ENCODE data around the gene TRAPPC8.

TRAPPC8 gene

DNA sequence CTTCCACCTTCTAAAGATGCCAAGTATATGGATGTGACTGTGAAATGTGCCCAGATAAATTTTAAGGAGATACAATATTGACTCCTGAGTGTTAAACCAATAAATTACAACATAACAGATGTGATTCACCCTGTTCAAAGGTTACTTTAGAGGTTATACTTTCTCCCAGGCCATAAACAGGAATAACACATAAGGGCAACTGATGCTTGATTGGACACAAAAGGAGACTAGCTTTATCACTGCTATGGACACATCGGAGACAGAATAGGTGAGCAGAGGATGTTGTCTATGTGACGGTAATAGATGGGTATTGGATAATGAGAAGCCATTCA is 150.4 kb downstream of the TRAPPC8 start:
- DNase-seq = no peak

DNA sequence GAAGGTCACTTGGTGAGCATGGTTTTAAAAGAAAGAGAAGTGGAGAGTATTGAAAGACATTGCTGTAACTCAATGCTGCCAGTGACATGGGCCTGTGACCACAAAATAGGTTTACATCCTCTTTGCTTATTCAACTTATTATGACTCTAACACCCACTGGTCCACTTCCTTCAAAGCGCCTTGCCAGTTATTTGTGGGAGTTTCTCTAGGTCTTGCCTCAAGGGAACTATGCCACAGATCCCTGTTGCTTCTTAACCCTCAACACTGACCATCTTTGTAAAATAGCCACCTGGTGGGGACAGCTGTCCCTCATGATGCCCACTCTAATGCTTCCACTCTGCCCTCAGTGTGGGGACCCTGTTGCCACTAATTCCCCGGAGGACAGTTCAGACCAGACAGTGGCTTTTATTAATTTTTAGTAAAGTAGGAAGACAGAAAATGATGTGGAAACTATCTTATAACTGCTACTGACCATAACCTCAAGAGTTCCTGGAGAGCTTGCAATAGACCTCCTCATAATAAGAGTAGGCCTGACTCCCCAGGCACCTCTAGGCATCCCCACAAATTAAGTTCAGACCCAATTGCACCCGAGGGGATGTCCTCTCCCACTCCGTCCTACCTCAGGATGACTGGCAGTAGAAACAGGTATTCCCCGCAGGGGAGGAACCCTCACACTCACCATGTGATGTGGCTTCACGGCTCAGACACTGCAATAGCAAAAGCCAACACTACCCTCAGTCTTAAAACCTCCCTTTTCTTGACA is 150.9 kb downstream of the TRAPPC8 start:
- no peak for DNase-seq

DNA sequence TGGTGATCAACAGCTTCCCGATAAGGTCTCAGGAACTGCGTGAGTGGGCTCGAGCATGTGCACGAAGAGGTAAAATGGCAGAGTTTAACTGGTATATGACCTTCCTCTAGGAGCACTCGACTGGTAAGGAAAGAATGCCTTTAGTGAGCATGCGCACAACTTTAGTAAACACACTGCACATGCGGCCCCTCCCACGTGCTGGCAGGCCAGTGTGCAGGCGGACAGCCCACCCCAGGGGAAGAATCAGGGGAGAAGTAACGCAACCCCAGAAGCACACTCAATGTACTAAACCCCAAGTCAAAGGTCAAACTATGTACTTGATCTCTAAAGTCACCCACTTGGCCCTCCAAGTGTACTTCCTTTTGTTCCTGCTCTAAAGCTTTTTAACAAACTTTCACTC is 153.5 kb downstream of the TRAPPC8 start:
- no peak for DNase-seq

DNA sequence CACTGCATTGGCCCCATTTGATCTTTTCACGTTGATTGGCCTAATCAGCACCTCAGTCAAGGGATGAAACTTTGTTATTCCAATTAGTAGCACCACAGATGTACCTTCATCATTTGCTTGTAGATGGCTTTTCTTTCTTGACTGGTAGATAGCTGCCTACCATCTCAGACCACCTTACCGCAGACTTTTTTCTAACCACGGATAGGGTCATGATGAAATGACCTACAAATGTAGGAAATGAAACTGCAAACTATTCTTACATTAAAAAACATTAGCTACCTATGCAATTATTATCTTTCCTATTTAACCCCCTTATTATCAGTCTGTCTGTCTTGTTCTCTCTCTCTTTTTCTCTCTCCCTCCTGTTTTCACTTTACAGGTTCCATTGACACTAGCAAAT is 159.9 kb downstream of the TRAPPC8 start:
- DNase-seq = no peak

Measured in cerebellar nuclear complex (tissue), 1 donor.